H4 (cell line): ENCODE measurements around the gene SYNRG. TPM values are rescaled to one million over a fixed set of nuclear protein-coding genes. Genes with fewer than 3 reads are reported as not detected.

Experiments
- DNase-seq: peaks from one replicate; pipeline ENCODE4 v3.0.0-alpha.2; 2015; ENCODE audit warnings: low spot score
- total RNA-seq: library from RNA; depleted of rRNA; stranded (reverse); fragments of >200 nt; shearing (Covaris generic); gene quantifications from 2 replicates; pipeline ENCODE4 v1.2.3, GENCODE V29; 2014

SYNRG gene
- total RNA-seq, 1 experiment from 2014 or later = 9.8 TPM

DNA sequence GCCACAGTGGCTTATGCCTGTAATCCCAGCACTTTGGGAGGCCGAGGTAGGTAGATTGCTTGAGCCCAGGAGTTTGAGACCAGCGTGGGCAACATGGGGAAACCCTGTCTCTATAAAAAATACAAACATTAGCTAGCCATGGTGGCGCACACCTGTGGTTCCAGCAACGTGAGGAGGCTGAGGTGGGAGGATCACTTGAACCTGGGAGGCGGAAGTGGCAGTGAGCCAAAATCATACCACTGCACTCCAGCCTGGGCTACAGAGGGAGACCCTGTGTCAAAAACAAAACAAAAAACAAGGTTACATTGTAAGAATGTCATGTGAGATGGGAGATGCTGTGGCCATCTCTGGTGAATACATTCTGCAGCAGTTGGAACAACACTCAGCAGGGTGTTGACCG lies 106.1 kb downstream of the SYNRG start:
- no peak for DNase-seq

DNA sequence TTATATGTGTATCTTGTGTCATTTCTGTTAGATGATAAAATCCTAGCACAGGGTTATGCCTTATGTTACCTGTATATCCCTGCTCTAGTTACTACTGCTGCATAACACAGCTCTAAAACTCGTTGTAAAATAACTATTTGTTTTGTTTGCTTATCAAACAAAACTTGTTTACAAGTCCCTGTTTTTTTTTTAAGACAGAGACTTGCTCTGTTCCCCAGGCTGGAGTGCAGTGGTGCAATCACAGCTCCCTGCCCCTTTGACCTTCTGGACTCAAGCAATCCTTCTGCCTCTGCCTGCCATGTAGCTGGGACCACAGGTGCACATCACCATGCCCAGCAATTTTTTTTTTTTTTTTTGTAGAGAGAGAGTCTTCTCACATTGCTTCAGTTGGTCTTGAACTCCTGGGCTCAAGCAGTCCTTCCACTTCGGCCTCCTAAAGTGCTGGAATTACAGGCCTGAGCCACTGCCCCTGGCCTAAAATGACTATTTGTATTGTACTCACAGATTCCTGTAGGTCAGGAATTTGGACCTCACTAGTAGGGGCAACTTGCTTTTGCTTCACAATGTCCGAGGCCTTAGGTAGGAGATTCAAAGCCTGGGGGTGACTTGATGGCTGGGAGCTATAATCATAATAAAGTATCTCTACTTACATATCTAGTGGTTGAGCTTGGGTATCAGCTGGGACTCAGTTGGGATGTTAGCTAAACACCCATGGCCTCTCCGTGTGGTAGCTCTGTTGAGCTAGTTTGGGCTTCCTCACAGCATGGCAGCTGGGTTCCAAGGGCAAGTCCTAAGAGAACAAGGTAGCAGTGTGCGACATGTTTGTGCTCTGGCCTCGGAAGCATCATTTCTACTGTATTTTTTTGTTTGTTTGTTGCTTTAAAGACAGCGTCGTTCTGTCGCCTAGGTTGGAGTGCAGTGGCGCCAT lies 106.9 kb downstream of the SYNRG start:
- DNase-seq = no peak

DNA sequence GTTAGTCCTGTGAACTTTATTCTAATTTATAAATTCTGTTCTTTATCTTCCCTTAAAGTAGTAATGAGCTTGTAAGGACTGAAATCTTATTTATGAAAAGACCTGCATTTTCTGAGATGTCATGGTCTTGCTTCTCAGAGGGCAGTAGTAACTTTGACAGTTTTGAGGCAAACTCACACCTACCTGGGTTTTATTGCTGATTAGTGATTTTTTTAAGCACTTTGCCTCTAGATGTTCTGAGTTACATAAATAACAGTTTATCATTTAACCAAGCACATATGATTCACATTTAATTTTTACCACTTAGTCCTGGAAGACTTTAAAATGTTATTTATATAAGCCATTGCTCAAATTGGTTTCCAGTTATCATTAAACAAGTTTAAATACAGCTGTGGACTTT lies 108.8 kb downstream of the SYNRG start:
- DNase-seq = no peak

DNA sequence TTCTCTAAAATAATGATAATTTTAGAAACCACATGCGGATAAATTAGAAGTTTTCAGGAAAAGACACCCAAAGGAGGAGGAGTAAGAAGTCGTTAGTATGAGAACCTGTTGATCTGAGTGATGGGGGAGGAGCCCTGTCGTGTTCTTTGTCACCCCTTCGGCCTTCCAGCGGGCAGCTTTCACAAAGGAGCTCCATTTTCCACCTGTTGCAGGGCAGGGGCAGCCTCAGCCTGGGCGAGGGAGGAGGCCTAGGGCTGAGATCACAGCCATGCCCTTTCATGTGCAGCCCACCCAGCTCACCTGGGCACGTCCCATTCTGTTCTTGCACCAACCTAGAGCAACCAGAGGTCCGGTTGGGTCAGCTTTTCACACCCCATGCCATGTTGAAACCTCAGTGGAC lies 114.2 kb downstream of the SYNRG start:
- no peak for DNase-seq

DNA sequence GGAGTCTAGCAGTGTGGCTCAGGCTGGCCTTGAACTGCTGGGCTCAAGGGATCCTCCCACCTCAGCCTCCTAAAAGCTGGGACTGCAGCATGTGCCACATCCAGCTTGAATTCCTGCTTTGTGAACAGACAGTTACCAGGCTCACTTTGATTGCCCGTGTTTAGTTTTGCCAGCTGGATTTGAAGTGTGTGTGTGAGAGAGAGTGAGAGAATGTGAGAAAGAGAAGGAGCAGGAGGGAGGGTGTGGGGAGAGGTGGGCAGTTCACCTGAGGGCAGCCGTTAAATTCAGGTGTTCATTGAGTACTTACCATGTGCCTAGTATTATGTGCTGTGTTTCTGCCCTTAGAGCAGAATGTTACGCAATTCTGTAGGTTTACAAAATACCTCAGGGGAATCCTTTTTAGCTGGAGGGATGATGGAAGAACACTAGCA lies 114.8 kb downstream of the SYNRG start:
- no peak for DNase-seq

DNA sequence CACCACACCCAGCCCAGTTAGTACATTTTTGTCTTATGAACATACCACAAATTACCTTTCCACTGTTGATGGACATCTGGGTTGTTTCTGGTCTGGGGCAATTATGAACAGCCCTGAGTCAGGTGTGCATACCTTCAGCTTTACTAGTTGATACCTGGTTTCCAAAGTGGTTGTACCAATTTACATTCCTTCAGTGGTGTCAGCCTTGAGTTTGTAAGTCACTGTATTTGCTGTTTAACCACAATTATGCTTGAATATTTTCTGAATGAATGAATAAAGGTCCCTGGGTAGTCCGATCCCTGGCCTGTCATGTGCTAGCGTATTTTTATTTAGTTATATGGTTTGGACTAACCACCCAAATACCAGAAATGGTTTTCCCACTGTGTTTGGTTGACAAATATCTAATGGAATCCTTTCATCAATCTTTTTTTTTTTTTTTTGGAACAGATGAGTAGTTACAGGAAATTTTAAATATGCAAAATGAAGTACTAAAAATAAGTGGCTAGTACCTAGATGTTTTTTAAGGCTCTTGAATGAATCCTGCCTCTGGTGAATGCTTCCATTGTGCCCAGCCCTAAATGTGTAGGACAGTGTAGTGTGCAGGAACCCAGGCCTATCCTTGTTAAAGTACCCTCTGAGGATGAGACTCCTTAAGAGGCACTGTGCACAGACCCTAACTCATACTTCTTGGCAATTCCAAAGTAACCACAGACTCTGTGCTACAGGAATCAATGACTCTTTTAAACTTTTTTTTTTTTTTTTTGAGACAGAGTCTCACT lies 115.8 kb downstream of the SYNRG start:
- DNase-seq = no peak

DNA sequence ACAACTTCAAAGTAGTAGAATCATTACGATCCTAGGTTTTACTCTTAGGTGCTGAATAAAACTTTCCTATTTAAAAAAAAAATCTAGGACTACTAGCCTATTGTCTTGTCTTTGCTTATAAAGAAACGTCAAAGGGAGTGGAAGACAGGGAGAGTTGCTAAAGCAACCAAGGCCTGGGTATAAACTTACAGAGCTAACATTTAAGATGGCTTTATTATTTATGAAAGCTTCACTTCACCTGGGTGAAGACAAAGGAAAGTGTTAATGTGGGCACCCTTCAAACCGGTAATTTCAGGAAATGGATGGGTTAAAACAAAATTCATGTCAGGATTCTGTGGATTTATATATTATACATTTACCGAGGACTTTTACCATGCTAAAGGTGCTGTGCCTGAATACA lies 117.1 kb downstream of the SYNRG start:
- DNase-seq = no peak

DNA sequence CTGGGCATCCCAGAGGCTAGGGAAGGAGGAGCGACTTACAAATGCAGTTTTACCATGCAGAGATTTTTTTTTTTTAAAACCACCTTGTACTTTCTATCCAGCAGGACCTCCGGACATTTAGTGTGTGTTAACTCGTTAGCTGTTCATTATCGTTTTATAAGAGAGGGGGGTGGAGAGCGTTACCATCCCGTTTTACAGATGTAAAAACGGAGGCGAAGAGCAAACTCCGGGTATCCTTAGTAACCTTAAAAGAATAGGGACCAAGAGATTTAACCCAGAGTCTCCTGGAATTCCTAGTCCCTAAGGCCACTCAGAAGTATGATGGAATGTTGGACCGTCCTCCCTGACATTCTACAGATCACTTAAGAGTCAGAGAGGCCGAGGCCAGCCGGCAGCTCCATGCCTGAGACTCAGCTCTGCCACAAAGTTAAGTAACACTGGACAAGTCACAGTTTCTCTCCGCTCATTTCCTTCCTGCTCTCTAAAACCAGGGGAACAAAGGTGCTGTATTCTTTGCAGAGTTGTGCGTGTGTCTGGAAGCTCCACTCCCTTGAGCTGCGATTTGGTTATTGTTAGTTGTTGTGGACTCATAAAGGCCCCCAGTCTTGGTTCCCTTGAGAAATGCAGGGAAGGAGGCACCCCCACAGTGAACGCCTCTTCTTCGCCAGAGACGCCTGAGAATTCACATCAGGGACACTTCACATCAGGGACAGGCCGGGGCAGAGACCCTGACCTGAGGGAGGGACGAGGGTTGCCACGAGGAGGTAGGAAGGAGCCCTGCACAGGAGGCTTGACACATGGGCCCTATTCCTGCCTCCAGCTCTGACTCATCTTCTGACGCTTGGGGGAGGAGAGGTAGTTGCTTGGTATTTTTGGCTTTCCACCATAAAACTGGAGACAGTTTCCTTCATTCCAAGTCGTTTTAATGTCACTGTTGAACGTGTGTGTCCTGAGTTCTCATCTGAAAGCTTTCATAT lies 118.3 kb downstream of the SYNRG start:
- peak; percentile 82 for DNase-seq

DNA sequence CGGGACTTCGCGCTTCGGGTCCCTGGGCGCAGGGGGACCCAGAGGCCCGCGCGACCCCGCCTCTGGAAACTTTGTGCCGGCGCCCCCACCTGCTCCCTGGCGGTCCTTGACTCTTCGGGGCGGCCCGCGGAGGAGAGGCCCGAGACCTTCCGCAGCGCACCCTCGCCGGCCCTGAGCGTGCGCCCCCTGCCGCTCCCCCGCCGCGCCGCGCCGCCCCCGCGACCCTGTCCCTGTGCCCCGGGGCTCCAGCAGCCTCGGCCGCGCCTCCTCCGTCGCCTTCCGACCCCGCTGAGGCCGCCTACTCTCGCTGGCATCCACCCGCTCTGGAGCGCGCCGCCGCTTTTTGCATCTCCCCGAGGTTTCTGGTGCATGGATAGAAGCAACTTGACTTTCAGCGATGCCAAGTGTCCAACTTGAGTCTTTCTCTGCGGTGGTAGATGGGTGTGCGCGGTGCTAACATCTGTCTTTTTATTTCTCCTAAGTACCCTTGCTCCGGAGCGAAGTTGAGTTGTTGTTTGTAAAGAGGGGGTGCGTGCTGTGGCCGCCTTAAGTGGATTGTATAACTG lies 119.1 kb downstream of the SYNRG start:
- DNase-seq = peak; percentile 37

DNA sequence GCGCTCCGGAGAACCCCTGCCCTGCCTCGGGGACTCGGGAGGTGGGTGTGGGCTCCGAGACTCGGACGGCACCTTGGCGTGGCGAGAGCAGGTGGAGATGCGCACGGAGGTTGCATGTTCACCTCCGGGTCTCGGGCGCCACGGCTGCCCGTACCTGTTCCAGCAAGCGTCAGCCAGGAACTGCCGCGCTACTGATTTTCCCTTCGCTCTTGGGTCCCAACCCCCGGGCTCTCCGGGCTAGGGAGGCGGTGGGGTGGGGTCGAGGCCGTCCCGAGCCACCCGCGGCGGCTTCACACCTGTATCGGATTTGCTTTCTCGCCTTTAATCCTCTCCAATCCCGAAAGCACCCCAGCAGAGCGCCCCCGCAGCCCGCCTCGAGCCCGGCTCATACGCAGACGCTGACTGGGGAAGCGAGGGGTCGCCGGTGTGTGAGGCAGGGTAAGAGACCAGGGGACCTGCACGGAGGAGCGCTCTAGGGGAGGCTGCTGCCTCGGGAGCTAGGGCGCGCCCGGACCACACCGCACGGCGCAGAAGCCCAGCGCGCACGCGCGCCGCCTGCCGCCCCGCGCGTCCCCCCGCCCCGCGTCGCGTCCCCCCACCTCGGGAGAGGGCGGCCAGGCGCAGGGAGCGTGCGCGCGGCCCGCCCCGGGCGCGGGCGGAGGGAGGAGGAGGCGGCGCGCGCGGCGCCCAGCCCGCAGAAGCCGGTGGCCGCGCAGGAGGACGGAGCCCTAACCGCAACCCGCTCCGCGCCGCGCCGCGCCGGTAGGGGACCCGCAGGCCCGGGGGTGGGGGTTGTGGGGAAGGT lies 119.8 kb downstream of the SYNRG start, which contains the start of gene DUSP14:
Gene DUSP14, plus strand, starts transcription at position 695 of the 805 bp plus-strand sequence. CDS start 22,382 bp downstream, outside the sequence.
- DNase-seq = peak; percentile 66

DNA sequence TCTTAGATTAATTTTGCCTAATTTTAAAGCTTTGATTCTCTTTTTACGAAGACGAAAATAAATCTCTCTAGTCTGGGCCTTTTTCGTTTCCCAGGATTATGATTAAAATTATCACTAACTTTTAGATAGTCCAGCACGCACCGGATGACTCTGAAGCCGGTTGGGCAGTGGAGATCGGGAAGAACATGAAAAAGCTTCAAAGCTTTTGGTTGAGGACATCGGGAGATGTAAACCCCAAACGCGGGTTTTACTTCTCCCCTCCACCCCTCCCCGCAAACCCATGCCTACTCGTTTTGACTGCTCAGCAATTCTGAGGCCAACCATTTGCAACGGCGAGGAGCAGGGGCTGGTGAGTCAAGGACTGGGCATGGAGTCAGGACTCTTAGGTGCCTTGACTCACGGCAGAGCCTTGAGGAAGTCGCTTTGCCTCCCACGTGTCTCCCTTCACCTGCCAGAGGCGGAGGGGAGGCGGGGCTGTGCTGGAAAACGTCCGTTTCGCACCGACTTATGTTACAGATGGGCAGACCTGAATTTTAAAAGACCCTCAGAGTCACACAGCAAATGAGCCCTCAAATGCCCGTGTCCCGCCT lies 120.5 kb downstream of the SYNRG start:
- DNase-seq = peak; percentile 91

DNA sequence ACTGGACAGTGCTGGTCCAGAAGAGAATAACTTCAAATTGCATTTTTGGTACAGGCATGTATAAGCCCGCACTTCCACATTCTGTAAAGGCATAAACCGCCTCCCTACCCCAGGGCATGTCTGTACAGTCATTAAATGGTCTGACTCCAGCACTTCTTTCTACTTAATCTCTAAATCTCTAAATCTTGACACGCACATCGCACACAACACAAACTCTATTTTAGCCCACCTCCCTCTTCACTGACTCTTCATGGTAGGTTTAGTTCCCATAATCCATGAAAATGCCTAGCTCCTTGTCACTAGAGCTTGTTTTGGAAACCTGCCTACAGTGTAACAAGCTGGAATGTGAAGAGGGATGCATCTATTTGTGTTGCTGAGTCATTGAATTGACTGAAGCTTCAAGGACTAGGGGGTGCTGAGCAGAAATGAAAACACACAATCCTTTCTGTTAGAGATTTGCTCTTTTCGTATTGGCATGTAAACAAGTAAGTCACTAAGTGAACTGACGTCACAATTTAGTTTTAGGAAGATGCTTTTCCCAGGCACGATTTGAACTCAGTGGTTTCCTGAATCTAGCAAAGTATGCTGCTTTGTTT lies 121.1 kb downstream of the SYNRG start:
- peak; percentile 95 for DNase-seq

DNA sequence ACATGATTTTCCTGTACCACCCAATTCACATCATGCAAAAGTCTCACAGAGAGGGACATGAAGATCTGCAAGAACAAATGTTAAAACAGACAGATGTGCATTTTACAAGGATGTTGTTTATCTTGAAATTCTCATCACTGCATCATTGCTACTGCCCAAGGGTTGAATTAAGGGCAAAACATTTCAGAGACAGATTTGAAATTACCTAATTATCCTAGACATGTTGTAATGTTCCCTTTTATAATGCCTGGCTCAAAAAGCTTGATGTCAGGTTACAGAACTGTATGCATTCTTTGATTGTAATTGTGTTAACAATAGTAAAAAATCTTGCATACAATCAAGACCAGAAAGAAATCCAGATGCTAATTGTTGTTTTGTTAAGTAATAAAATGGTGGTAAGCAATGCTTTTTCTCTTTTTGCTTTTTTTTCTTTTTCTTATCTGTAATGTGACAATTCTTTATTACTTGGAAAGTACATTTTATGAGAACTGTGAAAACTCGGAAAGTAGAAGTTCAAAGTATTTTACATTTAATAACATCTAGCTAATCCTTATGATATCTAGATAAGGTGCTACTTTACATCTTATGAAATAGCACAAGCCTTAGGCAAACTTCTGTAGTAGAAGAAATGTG lies 123.2 kb downstream of the SYNRG start:
- DNase-seq = no peak

DNA sequence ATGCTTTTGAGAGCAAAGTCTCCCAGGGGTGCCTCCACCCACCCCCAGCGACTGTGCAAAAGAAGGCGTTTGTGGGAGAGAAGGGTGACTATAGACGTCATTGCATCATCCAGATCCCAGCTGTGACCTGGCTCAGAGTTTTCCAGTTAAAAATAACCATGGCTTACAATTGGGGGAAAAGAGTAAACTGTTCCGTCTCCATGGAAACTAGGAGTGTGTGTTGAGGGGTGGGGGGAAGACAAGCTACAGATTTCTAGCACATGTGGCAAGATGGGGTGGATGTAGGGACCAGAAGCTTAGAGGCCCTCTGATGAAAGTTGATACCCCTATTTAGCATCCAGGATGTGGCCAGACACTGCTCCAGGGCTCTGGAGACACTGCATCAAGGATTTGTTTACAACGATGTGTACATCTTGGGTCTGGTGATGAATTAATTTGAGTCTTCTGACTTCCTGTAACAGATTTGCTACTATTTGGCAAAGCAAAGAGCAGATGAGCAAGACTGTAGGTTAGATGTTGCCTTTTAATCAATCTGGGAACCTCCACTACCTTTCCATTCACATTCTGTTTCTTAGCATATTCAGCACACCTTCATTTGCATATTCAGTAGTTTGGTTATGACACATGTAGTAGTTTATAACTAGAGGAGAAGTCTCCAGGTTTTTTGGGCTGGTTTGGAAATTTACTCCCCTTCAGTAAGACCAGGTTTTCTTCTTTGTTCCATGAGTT lies 125.7 kb downstream of the SYNRG start:
- DNase-seq = peak; percentile 90

DNA sequence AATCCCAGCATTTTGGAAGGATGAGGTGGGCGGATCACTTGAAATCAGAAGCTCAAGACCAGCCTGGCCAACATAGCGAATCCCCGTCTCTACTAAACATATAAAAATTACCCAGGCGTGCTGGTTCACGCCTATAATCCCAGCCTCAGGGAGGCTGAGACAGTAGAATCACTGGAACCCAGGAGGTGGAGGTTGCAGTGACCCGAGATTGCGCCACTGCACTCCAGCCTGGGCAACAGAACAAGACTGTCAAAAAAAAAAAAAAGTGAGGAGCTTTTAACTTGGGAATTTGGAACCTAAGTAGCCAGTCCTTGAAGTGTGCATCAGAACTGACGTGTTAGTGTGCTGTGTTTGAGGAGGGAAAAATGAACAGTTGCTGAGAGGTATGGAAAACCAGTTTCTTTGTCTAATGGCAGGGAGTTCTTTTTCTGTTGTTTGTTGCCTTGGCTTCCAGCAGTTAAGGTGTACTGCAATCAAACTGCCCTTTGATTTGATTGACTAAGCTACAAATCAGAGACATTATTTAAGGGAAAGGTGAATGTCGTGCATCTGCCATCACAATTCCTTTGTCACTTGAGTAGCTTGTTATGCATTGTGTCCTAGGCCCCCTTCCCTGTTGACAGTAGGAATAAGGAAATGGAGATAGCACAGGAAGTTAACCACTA lies 128.1 kb downstream of the SYNRG start:
- DNase-seq = no peak

DNA sequence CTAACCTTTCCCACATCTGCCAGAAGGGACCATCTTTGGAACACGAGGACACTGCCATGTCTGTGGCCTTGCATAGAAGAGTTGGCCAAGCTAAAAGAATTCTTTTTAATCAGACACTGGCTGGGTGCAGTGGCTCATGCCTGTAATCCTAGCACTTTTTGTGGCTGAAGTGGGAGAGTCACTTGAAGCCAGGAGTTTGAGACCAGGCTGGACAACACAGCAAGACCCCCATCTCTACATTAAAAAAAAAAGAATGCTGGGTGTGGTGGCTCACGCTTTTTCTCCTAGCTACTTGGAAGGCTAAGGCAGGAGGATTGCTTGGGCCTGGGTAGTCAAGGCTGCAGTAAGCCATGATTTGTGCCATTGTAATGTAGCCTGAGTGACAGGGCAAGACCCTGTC lies 128.8 kb downstream of the SYNRG start:
- no peak for DNase-seq

DNA sequence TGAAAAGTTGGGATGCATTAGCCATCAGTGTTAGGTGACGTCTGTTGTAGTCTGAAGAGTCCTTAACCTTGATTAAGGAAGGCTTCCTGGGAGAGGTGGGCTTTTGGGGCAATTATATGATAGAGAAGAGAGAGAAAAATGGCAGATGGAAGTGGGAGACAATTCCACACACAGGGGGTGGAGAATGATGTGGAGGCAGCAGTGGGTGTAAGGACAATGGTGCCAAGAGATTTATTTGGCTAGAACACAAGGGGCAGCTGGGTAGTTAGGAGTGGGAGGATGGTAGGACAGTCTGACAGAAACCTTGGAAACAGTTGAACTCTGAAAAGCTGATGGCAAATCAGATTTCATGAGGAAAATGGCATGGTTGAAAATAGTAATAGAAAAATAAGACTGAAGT lies 130.2 kb downstream of the SYNRG start:
- DNase-seq = no peak

DNA sequence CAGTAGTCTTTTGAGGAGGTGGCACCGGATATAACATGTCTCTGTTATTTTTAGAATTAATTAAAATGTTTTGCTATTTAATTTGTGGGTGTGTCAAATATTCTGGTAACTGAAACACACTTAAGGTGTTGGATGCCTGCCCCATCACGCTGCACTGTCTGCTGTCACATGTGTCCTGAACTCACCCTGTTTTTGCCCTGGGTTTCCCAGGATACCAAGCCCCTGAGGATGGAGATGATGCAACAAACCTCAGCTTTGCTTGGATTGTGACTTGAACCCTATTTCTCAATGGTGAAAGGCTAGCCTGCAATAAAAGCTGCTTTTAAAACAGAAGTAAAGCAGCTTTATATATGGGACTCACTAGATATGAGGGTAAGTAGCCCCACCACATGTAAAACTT lies 131.0 kb downstream of the SYNRG start:
- DNase-seq = peak; percentile 24
